SK-N-SH (cell line): ENCODE data around the gene RELB. TPM values are rescaled to one million over a fixed set of nuclear protein-coding genes. Genes with fewer than 3 reads are reported as not detected.

Source experiments
- CTCF ChIA-PET: fragments of 300-600, 350-600 bp; formaldehyde crosslinking; extraction: SDS; loops from one replicate; lab custom pipeline; 2021; lab: Yijun Ruan, JAX
- POLR2A ChIA-PET: fragments of 350-600 bp; sonication (Branson Sonifier 250); formaldehyde crosslinking; extraction: SDS; loops from one replicate; lab custom pipeline; 2020; ENCODE audit warnings: antibody characterized with exemption, inconsistent platforms; lab: Yijun Ruan, JAX
- DNase-seq: peaks from one replicate; pipeline ENCODE4 v3.0.0; 2012
- H2AFZ ChIP-seq: fragments of 200-600 bp; sonication (generic); 2 replicates; pipeline ENCODE4 v1.8.1; 2016; ENCODE audit warnings: antibody characterized with exemption, mild to moderate bottlenecking, low read depth
- H3F3A ChIP-seq: fragments of 200-600 bp; sonication (generic); replicated peaks from 2 replicates; pipeline ENCODE3; 2016; ENCODE audit warnings: antibody characterized with exemption, mild to moderate bottlenecking; ENCODE audit not compliant: insufficient read depth
- H3K27ac ChIP-seq, 2 experiments: fragments of 200-500 bp in 1 of 2; fragments of 200-600 bp in 1 of 2; sonication (Bioruptor generic) in 1 of 2; sonication (generic), shearing (Covaris generic) in 1 of 2; 2 replicates each; pipeline versions ENCODE4 v1.5.1 to v1.6.1; 2014 to 2016; ENCODE audit warnings: low read depth in 2 of 2, inconsistent platforms in 1 of 2, low read length in 1 of 2, mild to moderate bottlenecking in 1 of 2, mixed read lengths in 1 of 2
- H3K27me3 ChIP-seq: fragments of 200-600 bp; sonication (generic), shearing (Covaris generic); 2 replicates; pipeline ENCODE4 v1.6.1; 2016; ENCODE audit warnings: mixed run types; ENCODE audit not compliant: insufficient read depth
- H3K36me3 ChIP-seq, 2 experiments: fragments of 200-500 bp in 1 of 2; fragments of 200-600 bp in 1 of 2; sonication (Bioruptor generic) in 1 of 2; sonication (generic) in 1 of 2; replicated peaks in 1 of 2; 2 replicates each; pipeline versions ENCODE3 to v1.5.1; 2014 to 2016; ENCODE audit warnings: low read length in 1 of 2, mild to moderate bottlenecking in 1 of 2; ENCODE audit not compliant: insufficient read depth in 2 of 2, control insufficient read depth in 1 of 2
- H3K4me1 ChIP-seq, 2 experiments: fragments of 200-500 bp in 1 of 2; fragments of 200-600 bp in 1 of 2; sonication (Bioruptor generic) in 1 of 2; sonication (generic), shearing (Covaris generic) in 1 of 2; 2 replicates each; pipeline versions ENCODE4 v1.5.1 to v1.6.1; 2014 to 2016; ENCODE audit warnings: low read depth in 1 of 2, low read length in 1 of 2, mixed run types in 1 of 2; ENCODE audit not compliant: insufficient read depth in 2 of 2, control insufficient read depth in 1 of 2
- H3K4me2 ChIP-seq: fragments of 200-600 bp; sonication (generic), shearing (Covaris generic); 2 replicates; pipeline ENCODE4 v1.6.1; 2017; ENCODE audit warnings: mixed run types
- H3K4me3 ChIP-seq, 2 experiments: fragments of 200-500 bp in 1 of 2; fragments of 200-600 bp in 1 of 2; sonication (Bioruptor generic) in 1 of 2; sonication (generic), shearing (Covaris generic) in 1 of 2; 2 replicates each; pipeline versions ENCODE4 v1.5.1 to v1.8.1; 2014 to 2016; ENCODE audit warnings: low read depth in 2 of 2, inconsistent platforms in 1 of 2, low read length in 1 of 2, mild to moderate bottlenecking in 1 of 2, mixed read lengths in 1 of 2, moderate library complexity in 1 of 2
- H3K79me2 ChIP-seq: fragments of 200-600 bp; sonication (generic); 2 replicates; pipeline ENCODE4 v1.8.1; 2017; ENCODE audit warnings: mild to moderate bottlenecking; ENCODE audit not compliant: insufficient read depth
- H3K9ac ChIP-seq: fragments of 200-600 bp; sonication (generic); 2 replicates; pipeline ENCODE4 v1.6.1; 2017; ENCODE audit warnings: mixed run types
- H3K9me2 ChIP-seq: fragments of 200-600 bp; sonication (generic); 2 replicates; pipeline ENCODE4 v1.6.1; 2017; ENCODE audit warnings: mixed run types
- H3K9me3 ChIP-seq: fragments of 200-600 bp; sonication (generic); 2 replicates; pipeline ENCODE4 v1.6.1; 2017; ENCODE audit warnings: mixed run types, mild to moderate bottlenecking, moderate library complexity
- H4K20me1 ChIP-seq: fragments of 200-600 bp; sonication (generic); 2 replicates; pipeline ENCODE4 v1.6.1; 2017; ENCODE audit warnings: mild to moderate bottlenecking, mixed run types; ENCODE audit not compliant: insufficient read depth
- CHD2 ChIP-seq: fragments of 150-350 bp; IDR thresholded peaks from 2 replicates; pipeline ENCODE4 v1.6.1; 2018; ENCODE audit warnings: low read length; ENCODE audit not compliant: partially characterized antibody
- ELF1 ChIP-seq: IDR thresholded peaks from 2 replicates; pipeline ENCODE4 v1.4.0; 2012
- EP300 ChIP-seq, 2 experiments: IDR thresholded peaks; 2 replicates each; pipeline versions ENCODE4 v1.4.0 to v1.6.1; 2012; ENCODE audit warnings: borderline replicate concordance in 1 of 2, low read depth in 1 of 2, low read length in 1 of 2
- EZH2phosphoT487 ChIP-seq: fragments of 200-600 bp; sonication (generic); IDR thresholded peaks from 2 replicates; pipeline ENCODE4 v1.6.1; 2017; ENCODE audit warnings: low read depth, mixed run types, mild to moderate bottlenecking, antibody characterized with exemption, moderate library complexity, borderline replicate concordance
- FOSL2 ChIP-seq: IDR thresholded peaks from 2 replicates; pipeline ENCODE4 v1.4.0; 2012; ENCODE audit warnings: low read depth, mild to moderate bottlenecking, moderate library complexity, borderline replicate concordance
- FOXJ3 ChIP-seq: sonication (generic); formaldehyde crosslinking; IDR thresholded peaks from 2 replicates; pipeline ENCODE4 v1.5.1; 2020; ENCODE audit warnings: mild to moderate bottlenecking, missing genetic modification reagents
- GABPA ChIP-seq: IDR thresholded peaks from 2 replicates; pipeline ENCODE4 v1.4.0; 2012; ENCODE audit warnings: low read depth, mild to moderate bottlenecking
- GATA2 ChIP-seq: sonication (generic); formaldehyde crosslinking; IDR thresholded peaks from 2 replicates; pipeline ENCODE4 v1.5.0; 2020; ENCODE audit warnings: mild to moderate bottlenecking, missing genetic modification reagents
- MEF2A ChIP-seq: IDR thresholded peaks from 2 replicates; pipeline ENCODE4 v1.4.0; 2012; ENCODE audit warnings: low read depth, borderline replicate concordance
- MXI1 ChIP-seq: IDR thresholded peaks from 2 replicates; pipeline ENCODE4 v1.6.1; 2012; ENCODE audit warnings: mild to moderate bottlenecking, low read depth, low read length, improper control_type of control experiment
- NFIC ChIP-seq: IDR thresholded peaks from 2 replicates; pipeline ENCODE4 v1.4.0; 2012; ENCODE audit warnings: borderline replicate concordance
- POLR2AphosphoS5 ChIP-seq: IDR thresholded peaks from 2 replicates; pipeline ENCODE4 v1.6.1; 2012; ENCODE audit warnings: low read depth, low read length
- RAD21 ChIP-seq: IDR thresholded peaks from 2 replicates; pipeline ENCODE4 v1.6.1; 2012; ENCODE audit warnings: mild to moderate bottlenecking, low read length
- RCOR1 ChIP-seq: fragments of 150-350 bp; IDR thresholded peaks from 2 replicates; pipeline ENCODE4 v1.6.1; 2017; ENCODE audit warnings: antibody characterized with exemption, low read length
- RFX5 ChIP-seq: IDR thresholded peaks from 2 replicates; pipeline ENCODE4 v1.6.1; 2012; ENCODE audit warnings: mild to moderate bottlenecking, improper control_type of control experiment, low read length
- RXRA ChIP-seq: IDR thresholded peaks from 2 replicates; pipeline ENCODE4 v1.4.0; 2012; ENCODE audit warnings: low read depth, mild to moderate bottlenecking, borderline replicate concordance
- SIN3A ChIP-seq: IDR thresholded peaks from 2 replicates; pipeline ENCODE4 v1.6.1; 2012; ENCODE audit warnings: low read depth, mild to moderate bottlenecking, low read length, moderate library complexity, borderline replicate concordance
- SMC3 ChIP-seq: IDR thresholded peaks from 2 replicates; pipeline ENCODE4 v1.6.1; 2012; ENCODE audit warnings: low read depth, low read length, improper control_type of control experiment
- TEAD4 ChIP-seq: IDR thresholded peaks from 2 replicates; pipeline ENCODE4 v1.4.0; 2012; ENCODE audit warnings: mild to moderate bottlenecking, borderline replicate concordance; ENCODE audit not compliant: insufficient read depth
- YY1 ChIP-seq: IDR thresholded peaks from 2 replicates; pipeline ENCODE4 v1.4.0; 2012; ENCODE audit warnings: low read depth, mild to moderate bottlenecking
- WGBS: methylation state at CpG from one replicate; pipeline ENCODE4 v1.1.6; 2017; ENCODE audit warnings: low lambda C conversion rate; 5-methylcytosine and 5-hydroxymethylcytosine counted together
- polyA plus RNA-seq, 3 experiments: library from polyadenylated mRNA; depleted of rRNA; stranded (reverse); fragments of >200 nt; gene quantifications; 2 replicates each; pipeline ENCODE4 v1.2.3, GENCODE V29; 2012
- TF ChIP-seq, protein P1 (sequence below): fragments of 150-350 bp; IDR thresholded peaks from 2 replicates; pipeline ENCODE4 v1.6.1; 2017; ENCODE audit warnings: antibody characterized with exemption, low read length, low read depth, borderline replicate concordance
- TF ChIP-seq, protein P2 (sequence below): IDR thresholded peaks from 2 replicates; pipeline ENCODE4 v1.4.0; 2012; ENCODE audit warnings: low read depth
- TF ChIP-seq, protein P3 (sequence below): IDR thresholded peaks from 2 replicates; pipeline ENCODE4; 2012
- TF ChIP-seq, protein P4 (sequence below): IDR thresholded peaks from 2 replicates; pipeline ENCODE4 v1.4.0; 2012; ENCODE audit warnings: low read depth, borderline replicate concordance
- TF ChIP-seq, protein P5 (sequence below): fragments of 150-350 bp; IDR thresholded peaks from 2 replicates; pipeline ENCODE4 v1.6.1; 2016; ENCODE audit warnings: mild to moderate bottlenecking, low read depth, low read length

Gene RELB, protein sequence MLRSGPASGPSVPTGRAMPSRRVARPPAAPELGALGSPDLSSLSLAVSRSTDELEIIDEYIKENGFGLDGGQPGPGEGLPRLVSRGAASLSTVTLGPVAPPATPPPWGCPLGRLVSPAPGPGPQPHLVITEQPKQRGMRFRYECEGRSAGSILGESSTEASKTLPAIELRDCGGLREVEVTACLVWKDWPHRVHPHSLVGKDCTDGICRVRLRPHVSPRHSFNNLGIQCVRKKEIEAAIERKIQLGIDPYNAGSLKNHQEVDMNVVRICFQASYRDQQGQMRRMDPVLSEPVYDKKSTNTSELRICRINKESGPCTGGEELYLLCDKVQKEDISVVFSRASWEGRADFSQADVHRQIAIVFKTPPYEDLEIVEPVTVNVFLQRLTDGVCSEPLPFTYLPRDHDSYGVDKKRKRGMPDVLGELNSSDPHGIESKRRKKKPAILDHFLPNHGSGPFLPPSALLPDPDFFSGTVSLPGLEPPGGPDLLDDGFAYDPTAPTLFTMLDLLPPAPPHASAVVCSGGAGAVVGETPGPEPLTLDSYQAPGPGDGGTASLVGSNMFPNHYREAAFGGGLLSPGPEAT
- polyA plus RNA-seq (2012; rRNA removed): 9.5 and 12.6 TPM in 2 replicates
- 5.8 and 9.7 TPM in 2 replicates for polyA plus RNA-seq (2012; cell fraction: cytosol; rRNA removed)
- 14.8 and 15.1 TPM in 2 replicates for polyA plus RNA-seq (2012; cell fraction: nucleus; rRNA removed)

DNA sequence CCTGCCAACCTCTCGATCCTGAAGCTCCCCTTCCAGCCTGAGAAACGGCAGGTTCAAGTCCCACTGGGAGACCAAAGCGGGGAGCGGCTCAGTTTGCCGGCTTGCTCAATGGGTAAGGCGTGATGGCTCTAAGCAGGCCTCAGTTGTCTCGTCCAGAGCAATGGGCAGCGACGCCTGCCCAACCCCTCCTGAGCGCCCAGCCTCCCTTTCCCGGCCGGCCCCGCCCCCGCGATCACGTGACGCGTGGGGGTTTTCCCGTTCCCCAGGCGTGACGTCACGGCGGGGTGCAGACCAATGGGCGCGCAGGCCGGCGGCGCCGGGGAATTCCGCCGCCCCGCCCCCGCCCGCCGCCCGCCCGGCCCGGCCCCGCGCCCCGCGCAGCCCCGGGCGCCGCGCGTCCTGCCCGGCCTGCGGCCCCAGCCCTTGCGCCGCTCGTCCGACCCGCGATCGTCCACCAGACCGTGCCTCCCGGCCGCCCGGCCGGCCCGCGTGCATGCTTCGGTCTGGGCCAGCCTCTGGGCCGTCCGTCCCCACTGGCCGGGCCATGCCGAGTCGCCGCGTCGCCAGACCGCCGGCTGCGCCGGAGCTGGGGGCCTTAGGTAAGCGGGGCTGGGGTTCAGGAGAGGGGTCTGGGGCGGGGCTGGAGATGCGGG, at the start of gene RELB:
RELB (plus strand) TSS at position 378 of the 653 bp plus-strand sequence; CDS start at position 494, 116 bp downstream.
- H2AFZ ChIP-seq: peak within 1 kb of the TSS; percentile 86
- peaks cover 8% of the 10 kb centered on the region for H3F3A ChIP-seq
- H3K9me2 ChIP-seq: no peaks in the 10 kb centered on the region
- peaks cover 8% of the 10 kb centered on the region; the same call in 1 of the 2 replicates for H3K79me2 ChIP-seq
- peak within 1 kb of the TSS; percentile 100 for H3K9ac ChIP-seq
- H3K4me3 ChIP-seq: peak within 1 kb of the TSS; percentile 64 to 78
- peaks cover 0 to under 1% of the 10 kb centered on the region in 2 experiments for H3K36me3 ChIP-seq
- no peaks in the 10 kb centered on the region for H3K9me3 ChIP-seq
- 3% methylated on average over 18 of the region's 79 CpGs for WGBS
- H3K4me1 ChIP-seq: peaks cover 0 to 5% of the 10 kb centered on the region in 2 experiments; a peak in 1 of 4 replicates
- H3K4me2 ChIP-seq: peak within 1 kb of the TSS; percentile 86
- no peaks in the 10 kb centered on the region for H4K20me1 ChIP-seq
- POLR2A ChIA-PET: interaction anchor here (0.8 to 1.1 kb wide), 3 partner anchors 36 to 38 kb away, joined by 3 to 6 read pairs (median 6); partner anchors contain the start of gene CLASRP
- CTCF ChIA-PET: interaction anchor here (0.6 to 2.6 kb wide), 4 partner anchors 12 to 127 kb away, joined by 3 to 21 read pairs (median 10); no protein-coding TSS in a partner anchor
- H3K27ac ChIP-seq: peak within 1 kb of the TSS; percentile 69 to 98
- H3K27me3 ChIP-seq: no peaks in the 10 kb centered on the region
- peak; percentile 99 for DNase-seq
- no peak for TF ChIP-seq POLR2AphosphoS5
- TF ChIP-seq RAD21: no peak
- no peak for TF ChIP-seq FOSL2
- TF ChIP-seq FOXJ3 (CRISPR knock-in tag): no peak
- no peak for TF ChIP-seq ELF1
- TF ChIP-seq, protein P1, sequence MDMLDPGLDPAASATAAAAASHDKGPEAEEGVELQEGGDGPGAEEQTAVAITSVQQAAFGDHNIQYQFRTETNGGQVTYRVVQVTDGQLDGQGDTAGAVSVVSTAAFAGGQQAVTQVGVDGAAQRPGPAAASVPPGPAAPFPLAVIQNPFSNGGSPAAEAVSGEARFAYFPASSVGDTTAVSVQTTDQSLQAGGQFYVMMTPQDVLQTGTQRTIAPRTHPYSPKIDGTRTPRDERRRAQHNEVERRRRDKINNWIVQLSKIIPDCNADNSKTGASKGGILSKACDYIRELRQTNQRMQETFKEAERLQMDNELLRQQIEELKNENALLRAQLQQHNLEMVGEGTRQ: peak; percentile 80
- TF ChIP-seq RXRA: no peak
- TF ChIP-seq NFIC: no peak
- TF ChIP-seq CHD2: peak; percentile 63
- TF ChIP-seq MXI1: no peak; the same call in 1 of the 2 replicates
- TF ChIP-seq GABPA: no peak
- TF ChIP-seq, protein P2, sequence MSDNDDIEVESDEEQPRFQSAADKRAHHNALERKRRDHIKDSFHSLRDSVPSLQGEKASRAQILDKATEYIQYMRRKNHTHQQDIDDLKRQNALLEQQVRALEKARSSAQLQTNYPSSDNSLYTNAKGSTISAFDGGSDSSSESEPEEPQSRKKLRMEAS: no peak
- no peak for TF ChIP-seq EP300 (IDR thresholded peaks at IDR 0.05; ENCODE audit: borderline replicate concordance in 1 of 2, low read depth in 1 of 2, low read length in 1 of 2)
- TF ChIP-seq, protein P3, sequence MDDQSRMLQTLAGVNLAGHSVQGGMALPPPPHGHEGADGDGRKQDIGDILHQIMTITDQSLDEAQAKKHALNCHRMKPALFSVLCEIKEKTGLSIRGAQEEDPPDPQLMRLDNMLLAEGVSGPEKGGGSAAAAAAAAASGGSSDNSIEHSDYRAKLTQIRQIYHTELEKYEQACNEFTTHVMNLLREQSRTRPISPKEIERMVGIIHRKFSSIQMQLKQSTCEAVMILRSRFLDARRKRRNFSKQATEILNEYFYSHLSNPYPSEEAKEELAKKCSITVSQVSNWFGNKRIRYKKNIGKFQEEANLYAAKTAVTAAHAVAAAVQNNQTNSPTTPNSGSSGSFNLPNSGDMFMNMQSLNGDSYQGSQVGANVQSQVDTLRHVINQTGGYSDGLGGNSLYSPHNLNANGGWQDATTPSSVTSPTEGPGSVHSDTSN: peak; percentile 47
- no peak for TF ChIP-seq YY1
- peak; percentile 84 for TF ChIP-seq RCOR1
- 0 out of 2 replicates have a peak, but pooled peaks have one; percentile 30 for TF ChIP-seq RFX5
- no peak for TF ChIP-seq TEAD4
- no peak for TF ChIP-seq GATA2 (CRISPR knock-in tag)
- TF ChIP-seq SIN3A: peak; percentile 41; the same call in 1 of the 2 replicates
- TF ChIP-seq, protein P4, sequence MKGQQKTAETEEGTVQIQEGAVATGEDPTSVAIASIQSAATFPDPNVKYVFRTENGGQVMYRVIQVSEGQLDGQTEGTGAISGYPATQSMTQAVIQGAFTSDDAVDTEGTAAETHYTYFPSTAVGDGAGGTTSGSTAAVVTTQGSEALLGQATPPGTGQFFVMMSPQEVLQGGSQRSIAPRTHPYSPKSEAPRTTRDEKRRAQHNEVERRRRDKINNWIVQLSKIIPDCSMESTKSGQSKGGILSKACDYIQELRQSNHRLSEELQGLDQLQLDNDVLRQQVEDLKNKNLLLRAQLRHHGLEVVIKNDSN: peak; percentile 97
- TF ChIP-seq EZH2phosphoT487: no peak
- no peak for TF ChIP-seq SMC3
- TF ChIP-seq MEF2A: no peak
- TF ChIP-seq, protein P5, sequence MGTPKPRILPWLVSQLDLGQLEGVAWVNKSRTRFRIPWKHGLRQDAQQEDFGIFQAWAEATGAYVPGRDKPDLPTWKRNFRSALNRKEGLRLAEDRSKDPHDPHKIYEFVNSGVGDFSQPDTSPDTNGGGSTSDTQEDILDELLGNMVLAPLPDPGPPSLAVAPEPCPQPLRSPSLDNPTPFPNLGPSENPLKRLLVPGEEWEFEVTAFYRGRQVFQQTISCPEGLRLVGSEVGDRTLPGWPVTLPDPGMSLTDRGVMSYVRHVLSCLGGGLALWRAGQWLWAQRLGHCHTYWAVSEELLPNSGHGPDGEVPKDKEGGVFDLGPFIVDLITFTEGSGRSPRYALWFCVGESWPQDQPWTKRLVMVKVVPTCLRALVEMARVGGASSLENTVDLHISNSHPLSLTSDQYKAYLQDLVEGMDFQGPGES: no peak
